HG02759 (cell line): ENCODE measurements around the gene HOXA6.

Experiments used
- ATAC-seq: cut with Tn5 transposase; IDR thresholded peaks from one replicate; pipeline ENCODE4 v1.9.1; 2021; ENCODE audit warnings: mild to moderate bottlenecking, moderate library complexity; ENCODE audit not compliant: unreplicated experiment

The HOXA6 gene

GRCh38 chr7:27147199-27148030, at the start of gene HOXA6:
Gene HOXA6, minus strand, starts transcription at chr7:27147774. Its CDS starts 25 bp downstream, at chr7:27147749.
- no peak for ATAC-seq

DNA sequence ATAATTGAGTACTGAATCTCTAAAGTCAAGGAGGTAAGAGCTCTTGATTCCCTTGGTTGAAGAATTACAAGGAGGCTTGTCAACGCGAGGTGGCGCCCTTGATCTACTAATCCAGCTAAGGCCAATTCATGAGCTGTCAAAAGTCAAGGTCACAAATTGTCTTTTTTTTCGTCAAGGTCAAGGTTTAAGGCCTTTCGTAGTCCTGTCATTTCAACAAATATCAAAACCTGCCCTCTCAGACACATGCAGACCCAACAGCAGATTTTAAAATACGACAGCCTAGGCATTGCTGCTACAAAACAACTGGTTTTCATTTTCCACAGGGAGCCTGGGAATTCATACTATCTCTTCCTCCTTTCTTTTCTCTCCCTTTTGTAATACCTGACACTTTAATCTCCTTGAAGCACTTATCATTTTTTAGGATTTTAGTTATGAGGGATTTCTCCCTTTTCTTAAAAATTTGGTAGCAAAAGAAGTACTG, 48.8 kb upstream of the HOXA6 start:
- ATAC-seq, result no peak

DNA sequence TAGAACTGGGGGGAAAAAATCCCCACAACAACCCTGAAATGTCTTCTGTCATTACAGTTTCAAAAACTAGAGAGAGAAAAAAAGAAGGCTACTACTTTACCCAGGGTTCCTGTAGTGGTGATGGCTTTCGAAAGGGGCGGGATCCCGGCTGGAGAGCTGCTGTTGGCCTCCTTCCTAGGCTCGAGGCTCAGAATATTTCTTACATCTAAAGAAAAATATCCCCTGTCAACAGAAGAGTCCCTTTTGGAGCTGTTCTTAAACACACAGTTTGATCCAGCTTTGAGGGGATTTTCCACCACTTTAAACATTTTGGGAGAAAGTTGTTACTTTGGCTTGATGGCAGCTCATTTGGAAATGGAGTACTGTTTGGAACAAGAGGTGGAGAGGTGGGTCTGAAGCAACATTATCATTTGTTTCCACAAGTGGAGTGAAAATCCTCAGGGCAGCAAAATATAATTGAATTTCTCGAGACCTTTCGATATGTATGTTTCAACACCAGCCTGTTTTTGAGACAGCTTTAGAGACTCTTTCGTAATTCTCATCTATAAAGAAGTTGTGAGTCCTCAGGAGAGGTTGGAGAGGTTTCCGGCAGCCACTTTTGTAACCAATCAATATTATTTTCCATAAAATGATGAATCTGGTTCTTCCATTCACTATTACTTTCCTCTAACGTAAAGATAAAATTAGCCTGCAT, 47.3 kb upstream of the HOXA6 start:
- ATAC-seq, result no peak

DNA sequence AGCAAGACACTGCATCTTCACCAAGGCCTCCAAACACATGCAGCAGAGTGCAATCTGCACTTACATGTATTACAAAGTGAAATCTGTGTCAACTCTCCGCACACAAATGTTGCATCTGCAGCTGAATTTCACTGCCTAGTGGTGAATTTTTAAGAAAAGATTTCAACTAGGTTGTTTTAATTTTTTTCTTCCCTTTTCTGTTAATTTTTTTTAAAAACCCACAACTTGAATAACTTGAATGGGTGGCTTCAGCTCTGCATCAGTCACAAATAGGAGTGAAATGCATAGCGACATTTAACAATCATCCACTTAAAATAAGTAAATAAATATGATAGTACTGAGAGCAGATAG, 46.4 kb upstream of the HOXA6 start:
- ATAC-seq, result no peak

DNA sequence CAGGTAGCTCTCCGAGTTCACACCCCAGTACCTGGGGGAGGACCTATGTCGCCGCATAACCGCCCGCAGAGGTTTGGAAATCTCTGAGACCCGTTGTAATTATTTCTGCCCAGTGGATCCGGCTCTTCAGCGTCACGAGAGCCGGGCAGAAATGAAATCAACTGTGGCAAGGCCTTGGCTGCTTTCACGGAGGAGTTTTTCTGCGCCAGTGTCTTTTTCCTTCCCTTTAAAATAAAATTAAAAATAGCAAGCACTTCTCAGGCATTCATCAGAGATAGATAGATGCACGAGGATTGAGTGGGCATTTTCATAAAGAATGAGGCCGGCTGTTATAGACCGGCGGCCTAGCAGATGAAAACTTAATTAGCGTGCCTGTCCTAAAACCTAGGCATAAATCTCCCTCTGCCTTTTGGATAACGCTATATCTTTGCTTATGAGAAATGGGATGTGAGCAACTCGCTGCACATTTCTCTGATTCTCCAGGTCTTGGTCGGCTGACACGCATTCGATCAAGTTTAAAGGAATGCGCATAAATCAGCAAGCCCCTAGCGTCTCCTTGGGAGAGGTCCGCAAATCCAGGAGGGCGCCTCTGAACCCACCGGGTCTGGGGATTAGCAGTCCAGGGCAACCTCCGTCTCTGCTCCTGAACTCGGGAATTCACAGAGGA, 45.9 kb upstream of the HOXA6 start:
- ATAC-seq, result no peak

- no peak for ATAC-seq
Measured at GRCh38 chr7:27192546-27193334, 45.2 kb upstream of the HOXA6 start.

DNA sequence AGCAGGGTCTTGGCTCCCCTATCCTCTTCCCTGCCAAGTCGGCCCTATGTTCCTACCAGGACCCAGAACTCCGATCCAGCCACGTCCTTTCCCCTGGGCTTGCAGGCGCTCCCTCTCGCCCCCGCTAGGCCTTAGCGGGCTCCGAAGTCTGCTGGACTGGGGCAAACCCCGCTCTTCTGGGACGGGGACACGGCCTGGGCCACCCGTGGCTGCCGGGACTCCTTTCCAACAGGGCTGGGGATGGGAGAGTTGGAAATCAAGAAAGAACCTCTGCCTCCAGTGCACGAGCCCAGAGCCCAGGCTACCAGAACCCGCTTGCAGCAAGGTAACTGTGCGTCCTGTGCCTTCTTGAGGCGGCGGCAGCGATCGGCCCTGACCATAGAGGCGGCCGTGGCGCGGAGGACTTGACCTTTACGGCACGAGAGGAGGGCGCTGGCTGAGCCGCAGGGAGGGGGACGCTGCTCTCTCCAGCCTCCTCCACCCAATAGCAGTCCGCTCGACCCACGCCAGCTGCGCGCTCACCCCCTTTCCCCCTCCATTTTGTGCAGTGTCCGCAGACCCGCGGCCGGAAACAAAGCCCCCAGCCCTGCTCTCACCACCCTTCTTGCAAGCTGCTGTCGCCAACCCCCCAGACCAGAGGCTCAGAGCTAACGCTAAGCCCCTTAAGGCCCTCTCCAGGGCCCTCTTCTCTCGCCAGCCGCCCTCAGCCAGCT, 44.4 kb upstream of the HOXA6 start:
- no peak for ATAC-seq

GRCh38 chr7:27191161-27191731, 43.7 kb upstream of the HOXA6 start:
- ATAC-seq, result no peak

- no peak for ATAC-seq
Measured at GRCh38 chr7:27189997-27190748, 42.6 kb upstream of the HOXA6 start.

- ATAC-seq, result no peak
Measured at GRCh38 chr7:27189295-27189996, 41.9 kb upstream of the HOXA6 start.

DNA sequence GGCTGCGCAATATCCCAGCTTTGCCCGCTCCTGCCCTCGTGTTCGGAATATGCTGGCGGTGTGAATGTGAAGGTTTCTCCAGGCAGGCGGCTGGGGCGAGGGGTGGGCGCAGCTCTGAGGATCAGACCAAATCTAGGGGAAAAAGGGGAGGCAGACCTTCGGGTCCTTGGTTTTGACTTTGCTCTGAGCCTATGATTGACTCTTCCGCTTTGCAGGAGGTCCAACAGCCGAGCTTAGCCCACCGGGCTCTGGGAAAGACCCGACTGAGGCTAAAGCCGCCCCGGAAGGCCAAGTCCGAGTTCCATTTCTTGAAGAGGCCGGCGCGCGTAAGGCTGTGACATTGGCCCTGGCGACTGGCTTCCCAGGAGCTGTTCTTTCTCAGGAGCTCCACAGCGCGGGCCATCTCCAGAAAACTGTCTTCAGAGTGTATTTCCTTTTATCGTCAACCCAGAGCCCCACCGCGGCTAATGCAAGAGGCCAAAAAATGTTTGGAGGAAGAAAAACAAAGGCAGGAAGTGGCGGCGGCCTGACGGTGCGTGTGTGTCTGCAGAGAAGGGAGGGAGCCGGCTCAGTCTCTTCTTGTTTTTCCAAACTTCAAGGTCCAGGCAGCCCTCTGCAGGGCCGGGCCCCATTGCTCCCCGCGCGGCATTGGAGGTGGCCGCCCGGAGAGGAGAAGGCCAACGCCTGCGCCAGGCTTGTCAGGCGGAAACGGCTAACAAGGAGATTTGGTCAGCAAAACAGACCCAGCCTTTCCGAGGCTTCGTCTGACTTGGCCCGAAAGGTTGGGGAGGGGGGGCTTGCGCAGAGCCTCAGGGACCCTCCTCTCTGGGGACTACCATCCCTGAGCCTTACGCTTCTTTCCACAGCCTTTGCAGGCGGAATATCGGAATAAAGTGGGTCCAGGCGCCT, 41.1 kb upstream of the HOXA6 start:
- ATAC-seq, result no peak

GRCh38 chr7:27187475-27188385, 40.2 kb upstream of the HOXA6 start:
- ATAC-seq, result no peak

- no peak for ATAC-seq
Measured at GRCh38 chr7:27186668-27187474, 39.3 kb upstream of the HOXA6 start.

DNA sequence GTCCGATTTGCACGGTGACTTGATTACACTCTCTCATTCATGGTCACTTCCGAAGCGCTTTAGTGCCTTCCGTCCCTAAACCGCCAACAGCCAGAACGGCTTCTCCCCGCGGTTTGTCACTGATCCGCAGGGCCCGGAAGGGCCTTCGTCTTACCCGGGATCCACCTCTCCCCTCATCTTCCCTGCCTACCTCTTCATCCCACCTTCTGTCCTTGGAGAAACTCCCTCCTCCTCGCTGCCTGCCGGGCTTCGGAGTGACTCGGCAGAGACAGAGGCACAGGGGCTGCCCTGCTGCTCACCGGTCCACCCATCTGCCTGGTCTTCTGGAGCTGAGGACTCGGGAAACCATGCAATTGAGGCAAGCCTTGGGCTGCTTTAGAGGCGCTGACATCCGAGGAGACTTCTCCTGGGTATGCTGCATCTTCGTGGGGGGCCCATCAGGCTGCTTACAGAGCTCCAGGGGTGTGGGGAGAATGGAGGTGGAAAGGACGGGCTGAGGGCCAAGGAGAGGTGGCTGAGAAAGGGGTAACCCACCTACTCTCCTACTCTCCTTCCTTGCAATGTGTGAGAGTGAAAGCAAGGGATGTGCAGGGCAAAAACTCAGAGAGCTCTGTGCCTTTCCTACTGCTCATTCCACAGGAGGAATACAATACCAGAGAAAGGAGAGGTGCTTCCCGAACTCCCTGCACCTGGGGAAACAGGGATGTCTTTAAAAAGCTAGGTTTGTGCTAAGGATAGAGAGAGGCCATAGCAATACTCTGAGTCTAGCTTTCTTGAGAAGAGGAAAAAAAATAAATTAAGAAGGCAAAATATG, 38.5 kb upstream of the HOXA6 start:
- no peak for ATAC-seq
